ENCODE measurements around the gene GNB1L.

DNA sequence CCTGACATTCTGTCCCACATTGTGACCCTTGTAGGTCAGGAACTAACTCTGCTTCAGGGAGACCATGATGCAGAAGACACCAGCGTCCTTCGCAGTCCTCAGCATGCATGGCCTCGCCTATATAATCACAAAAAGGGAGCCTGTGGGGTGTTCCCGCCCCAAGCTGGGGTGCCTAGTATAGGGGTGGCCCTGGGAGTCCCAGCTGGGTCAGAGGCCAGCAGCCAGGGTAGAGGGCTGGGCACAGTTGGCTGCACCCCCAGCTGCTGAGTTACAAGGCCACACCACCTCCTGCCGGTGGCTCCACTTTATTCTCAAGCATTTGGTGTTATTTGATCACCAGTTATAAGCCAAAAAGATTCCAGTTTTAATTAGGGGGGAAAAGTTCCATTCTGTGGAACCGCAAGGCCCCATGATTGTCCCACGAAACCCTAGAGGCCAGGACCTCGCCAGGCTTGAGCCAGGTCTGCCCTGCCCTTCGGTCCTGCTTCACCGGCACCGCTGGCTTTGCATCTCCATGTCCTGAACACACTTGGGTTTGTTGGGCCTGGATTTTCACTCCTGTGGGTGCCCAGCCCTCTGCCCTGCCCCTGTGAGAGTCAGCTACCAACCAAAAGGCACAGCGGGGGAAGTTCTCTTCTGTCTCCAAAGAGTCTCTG, 15.0 kb upstream of the GNB1L start:
- TF ChIP-seq EZH2 (IDR thresholded peaks at IDR 0.05; ENCODE audit: insufficient read depth, poor library complexity, severe bottlenecking) (no peak), EZH2phosphoT487 (IDR thresholded peaks at IDR 0.05; ENCODE audit: insufficient read depth, low read depth) (no peak)

All from GM23248 (cell line).